Activated T-cell treated with anti-CD3 and anti-CD28 coated beads for 4 hours (primary cell): Measurements from ENCODE around the gene GRID2.
"Not testable (repeated sequence)": the region's sequence is repeated elsewhere in the genome, so short reads cannot be mapped to it uniquely, and the experiment has no call there.

ENCODE experiments used
- DNase-seq: peaks from one replicate; pipeline ENCODE4 v3.0.0-alpha.2; 2020

Gene GRID2

DNA sequence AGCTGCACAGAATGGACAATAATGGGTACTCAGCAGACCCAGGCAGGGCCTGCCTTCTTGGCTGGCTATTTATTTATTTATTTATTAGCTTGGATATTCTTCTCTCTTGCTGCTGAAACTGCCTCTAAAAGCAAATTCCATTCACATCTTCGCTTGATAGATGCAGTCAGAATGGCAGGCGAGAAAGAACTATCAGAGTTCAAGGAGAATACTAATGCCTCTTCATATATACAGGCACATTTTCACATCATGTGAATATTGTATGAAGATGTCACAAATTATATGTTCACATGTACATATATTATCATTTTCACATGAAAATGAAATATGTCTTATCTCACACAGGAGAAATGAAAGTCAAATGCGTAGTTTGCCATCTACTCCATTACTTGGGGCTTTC, 1045.1 kb downstream of the GRID2 start:
- DNase-seq: no peak

DNA sequence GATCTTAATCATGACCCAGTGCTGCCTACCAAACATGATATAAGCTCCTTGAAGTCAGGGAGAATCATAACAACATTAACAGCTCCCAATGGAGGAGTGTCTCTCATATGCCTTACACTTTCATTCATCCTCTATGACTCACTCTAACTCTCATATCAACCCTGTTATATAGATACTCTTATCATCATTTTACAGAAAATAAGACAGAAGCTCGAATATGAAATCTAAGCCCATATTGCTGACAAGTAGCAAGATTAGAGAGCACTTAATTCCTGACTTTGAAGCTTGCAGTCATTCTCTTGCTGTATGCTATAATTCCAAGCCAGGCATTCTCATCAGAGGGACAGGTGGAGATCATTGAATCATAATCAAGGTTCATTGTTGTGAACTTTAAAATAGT, 1048.1 kb downstream of the GRID2 start:
- no peak for DNase-seq

DNA sequence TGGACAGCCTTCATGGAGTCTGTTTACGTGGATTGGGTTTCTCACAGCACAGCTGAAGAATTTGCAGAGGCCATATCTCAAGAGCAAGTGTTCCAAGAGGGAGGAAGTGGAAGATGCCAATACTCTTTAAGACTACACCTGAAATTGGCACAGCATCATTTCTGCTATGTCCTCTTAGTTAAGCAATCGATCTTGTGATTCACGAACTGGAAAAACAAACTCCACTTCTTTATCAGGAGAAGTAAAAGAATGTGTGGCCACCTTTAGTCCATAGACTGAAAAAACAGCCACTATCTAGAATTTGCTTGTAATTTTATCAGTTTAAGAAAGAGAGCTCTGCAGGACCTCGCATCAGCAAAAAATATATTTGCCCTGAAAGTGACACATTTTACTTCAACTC, 1051.6 kb downstream of the GRID2 start:
- DNase-seq: no peak

DNA sequence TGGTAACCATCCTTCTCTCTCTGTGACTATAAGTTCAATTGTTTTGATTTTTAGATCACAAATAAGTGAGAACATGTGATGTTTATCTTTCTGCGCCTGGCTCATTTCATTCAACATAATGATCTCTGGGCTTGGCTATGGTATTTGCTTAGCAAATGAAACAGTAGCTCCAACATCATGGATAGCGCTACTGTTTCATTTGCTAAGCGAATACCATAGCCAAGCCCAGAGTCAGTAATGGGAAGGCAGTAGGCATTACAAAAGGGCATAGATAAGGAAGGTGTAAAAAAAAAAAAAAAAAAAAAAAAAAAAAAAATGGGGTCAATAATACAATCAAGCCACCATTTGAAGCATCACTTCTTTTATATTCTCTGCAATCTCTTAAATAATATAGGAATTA, 1055.8 kb downstream of the GRID2 start:
- no peak for DNase-seq

DNA sequence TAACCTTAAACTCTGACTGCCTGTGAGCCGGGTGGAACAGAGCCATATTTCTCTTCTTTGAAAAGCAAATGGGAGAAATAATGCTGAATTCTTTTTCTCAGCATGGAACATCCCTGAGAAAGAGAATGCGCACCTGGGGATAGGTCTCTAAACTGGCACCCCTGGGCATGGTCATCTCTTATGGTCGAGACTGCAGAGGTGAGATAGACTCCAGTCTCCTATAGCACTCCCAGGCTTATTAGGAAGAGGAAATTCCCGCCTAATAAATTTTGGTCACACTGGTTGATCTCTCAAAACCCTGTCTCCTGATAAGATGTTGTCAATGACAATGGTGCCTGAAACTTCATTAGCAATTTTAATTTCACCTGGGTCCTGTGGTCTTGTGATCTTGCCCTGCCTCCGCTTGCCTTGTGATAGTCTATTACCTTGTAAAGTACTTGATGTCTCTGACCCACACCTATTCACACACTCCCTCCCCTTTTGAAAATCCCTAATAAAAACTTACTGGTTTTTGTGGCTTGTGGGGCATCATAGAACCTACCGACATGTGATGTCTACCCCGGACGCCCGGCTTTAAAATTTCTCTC, 1062.5 kb downstream of the GRID2 start:
- DNase-seq: not testable (repeated sequence)

DNA sequence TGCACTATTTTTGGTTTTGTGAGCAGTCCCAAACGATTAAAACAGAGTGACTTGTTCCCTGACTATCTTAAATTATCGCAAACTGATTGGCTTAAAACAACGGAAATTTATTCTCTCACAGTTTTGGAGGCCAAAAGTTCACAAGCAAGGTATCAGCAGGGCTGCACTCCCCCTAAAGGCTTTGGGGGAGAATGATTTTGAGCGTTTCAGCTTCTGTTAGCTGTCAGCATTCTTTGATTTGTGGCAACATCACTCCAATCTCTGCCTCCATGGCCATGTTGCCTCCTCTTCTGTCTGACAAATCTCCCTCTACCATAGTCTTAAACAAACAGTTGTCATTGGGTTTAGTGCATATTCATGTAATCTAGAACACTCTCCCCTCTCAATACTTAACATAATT, 1065.2 kb downstream of the GRID2 start:
- no peak for DNase-seq

DNA sequence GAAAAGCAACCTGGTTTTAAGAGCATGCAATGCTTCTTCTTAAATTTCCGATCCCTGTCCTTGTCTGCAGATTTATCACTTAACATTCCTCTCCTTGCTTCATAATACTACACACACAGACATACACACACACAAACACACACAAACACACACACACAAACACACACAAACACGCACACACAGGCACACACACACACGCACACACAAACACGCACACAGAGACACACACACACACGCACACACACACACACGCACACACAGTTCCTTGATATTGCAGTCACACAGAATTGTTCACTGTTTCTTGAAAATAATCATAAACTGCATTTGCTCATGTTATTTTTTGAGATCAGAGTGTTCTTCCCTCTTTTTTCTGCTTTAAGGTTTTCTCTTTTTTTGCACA, 1066.5 kb downstream of the GRID2 start:
- DNase-seq: no peak

DNA sequence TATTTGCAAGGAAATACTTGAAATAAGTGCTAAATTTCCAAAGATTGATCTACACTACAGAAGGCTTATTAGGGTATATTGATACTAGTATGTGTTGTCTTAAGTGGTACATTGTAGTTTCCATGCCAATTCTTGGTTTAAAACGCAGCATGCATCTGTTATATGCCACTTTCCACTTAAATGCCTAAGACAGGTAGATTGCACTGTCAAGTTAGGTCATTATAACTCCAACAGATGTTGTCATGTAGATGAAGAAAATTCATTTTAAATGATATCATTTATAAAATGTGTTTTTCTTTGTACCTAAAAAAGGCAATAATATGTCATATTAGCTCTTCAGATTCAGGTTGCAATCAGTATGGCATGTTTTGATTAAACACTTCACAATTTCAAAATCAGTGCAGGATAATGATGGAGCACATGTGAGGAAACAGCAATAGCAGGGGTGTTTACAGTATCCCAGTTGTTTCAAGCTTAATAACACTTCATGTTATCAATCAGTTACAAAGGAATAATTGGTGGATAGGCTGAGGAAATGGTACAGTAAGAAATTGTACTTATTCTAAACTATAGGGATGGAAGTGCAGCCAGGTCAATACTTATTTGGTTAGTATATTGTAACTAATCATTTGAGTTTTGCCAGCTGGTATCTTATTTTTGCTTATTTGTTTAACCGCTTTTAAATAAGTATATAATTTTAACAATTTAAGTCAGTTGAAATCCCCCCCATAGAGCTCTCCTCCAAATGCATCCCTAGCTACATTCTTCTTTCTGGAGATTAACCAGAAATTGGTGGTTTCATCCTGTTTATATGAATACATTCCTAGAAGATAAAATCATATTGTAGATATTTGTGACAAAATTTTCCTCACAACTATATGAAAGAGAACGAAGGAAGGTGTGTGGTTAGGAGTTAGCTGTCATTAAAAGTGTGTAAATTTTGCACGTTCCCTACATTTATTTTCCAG, 1070.4 kb downstream of the GRID2 start:
- no peak for DNase-seq

DNA sequence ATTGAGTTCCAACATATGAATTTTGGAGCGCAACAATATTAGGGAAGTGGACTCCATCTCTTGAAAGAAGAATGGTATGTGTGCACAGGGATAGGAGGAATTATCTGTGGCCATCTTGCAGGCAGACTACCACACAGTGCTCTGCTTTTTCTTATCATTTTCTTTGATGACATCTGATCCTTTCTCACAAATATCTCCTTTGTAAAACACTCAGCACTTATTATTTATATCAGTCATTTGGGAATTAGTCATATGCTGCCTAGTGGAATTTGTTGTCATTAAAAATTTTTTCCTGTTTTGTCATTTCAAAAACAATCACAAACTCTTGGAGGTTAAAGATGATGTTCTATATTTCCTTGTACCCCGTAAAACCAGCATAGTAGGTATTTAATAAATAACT, 1080.5 kb downstream of the GRID2 start:
- DNase-seq: no peak

DNA sequence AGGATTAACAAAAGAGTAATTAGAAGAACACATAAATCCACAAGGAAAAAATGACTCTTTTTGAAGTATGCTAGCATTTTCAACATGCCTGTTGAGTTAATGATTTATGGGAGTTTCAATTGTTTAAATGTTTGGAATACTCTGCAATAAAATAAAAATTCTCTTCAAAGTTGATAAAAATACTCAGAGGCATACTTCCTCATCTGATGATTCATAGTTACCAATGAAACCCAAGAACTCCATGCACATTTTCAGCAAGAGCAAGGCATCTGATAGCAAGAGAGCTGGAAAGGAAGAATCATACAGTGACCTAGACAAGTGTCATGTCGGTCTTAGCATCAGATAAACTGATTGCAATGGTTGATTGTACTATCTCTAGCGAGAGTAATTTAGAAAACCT, 1081.1 kb downstream of the GRID2 start:
- no peak for DNase-seq

DNA sequence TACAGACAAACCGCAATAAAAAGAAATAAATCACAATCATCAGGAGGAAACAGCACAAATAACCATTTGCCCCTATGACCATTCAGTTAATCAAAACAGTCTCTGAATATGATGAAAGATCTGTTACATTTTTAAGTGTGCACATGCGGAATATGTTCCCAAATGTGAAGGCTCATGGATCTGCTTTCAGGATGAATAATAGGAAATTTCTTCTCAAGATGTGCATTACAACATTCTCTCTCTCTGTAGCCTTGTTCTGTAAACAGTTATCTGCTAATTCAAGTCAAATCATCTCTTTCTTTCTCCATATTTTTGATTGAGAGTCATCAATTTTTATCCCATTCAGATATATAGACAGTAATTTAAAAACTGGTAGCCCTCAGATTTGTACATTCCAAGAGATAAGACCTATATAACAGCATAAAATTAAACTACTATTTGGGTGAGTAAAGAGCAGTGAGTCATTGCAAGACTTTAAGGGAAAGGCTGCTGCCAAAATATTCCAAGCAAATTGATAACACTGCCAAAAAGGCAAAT, 1090.8 kb downstream of the GRID2 start:
- no peak for DNase-seq

DNA sequence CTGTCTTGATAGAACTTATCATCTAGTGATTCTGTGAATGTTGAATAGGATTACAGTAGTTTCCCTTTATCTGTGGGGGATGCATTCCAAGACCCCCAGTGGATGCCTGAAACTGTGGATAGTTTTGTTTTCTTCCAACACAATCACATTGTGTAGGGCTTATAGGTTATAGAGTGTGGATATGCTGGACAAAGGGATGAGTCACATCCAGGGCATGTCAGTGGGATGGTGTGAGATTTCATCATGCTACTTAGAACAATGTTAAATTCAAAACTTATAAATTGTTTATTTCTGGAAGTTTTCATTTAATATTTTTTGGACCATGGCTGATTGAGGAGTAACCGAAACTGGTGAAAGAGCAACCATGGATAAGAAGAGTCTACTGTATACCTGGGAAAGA, 1092.5 kb downstream of the GRID2 start:
- no peak for DNase-seq

DNA sequence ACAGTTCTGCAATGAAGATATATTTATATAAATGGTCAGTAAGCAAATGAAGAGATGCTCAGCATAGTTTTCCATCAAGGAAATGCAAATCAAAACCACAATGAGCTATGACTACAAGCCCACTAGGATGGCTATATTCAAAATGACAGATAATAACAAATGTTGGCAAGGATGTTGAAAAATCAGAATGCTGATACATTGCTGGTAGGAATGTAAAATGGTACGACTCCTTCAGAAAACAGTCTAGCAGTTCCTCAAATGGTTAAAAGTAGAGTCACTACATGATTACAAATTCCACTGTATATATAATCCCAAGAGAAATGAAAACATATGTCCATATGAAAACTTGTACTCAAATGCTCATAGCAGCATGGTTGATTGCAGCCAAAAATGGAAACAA, 1099.8 kb downstream of the GRID2 start:
- DNase-seq: no peak

DNA sequence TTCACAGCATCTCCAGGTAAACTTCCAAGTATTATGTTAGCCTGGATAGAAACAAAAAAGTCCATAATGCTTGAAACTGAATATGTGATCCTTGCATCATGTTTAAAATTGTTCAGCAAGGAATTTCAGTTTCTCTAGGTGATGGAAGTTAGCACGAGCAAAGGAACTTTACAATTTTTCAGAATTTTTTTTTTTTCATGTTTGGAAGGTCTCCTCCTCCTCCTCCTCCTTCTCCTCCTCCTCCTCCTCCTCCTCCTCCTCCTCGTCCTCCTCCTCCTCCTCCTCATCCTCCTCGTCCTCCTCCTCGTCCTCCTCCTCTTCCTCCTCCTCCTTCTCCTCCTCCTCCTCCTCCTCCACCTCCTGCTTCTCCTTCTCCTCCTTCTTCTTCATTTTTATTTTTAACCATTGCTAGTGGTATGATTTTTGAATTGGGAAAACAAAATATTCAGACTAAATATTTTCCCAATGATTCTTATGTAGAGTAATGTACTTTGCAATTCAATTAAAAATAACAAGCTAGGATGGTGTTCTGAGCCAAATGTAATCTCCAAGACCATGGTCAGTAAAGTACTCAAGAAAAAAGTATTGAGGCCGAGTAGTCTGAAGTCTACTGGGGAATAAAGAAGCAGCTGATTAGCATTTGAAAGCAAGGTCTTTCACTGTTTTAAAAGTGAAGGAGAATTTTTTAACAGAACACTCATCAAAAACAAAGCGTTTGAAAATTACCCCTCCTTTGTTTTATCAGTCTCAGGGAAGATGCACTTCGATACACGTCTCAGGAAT, 1103.9 kb downstream of the GRID2 start:
- DNase-seq: no peak

DNA sequence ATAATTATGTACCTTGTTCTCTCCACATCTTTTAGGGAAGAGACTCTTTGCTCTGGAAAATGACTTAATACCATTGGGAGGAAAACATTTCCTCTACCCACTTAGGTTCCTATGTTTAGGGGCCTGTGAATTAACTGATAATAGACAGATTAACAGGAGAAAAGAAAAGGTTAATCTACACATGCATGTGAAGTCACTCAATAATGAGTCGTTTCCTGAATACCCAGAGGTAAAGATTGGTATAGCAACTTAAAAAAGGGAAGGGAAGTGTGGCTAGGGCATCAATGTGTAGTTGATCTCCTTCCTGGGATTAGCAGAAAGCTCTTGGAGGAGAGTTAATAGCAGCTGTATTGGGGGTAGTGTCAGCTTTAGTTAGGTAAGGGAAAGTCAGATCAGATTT, 1105.3 kb downstream of the GRID2 start:
- DNase-seq: no peak

DNA sequence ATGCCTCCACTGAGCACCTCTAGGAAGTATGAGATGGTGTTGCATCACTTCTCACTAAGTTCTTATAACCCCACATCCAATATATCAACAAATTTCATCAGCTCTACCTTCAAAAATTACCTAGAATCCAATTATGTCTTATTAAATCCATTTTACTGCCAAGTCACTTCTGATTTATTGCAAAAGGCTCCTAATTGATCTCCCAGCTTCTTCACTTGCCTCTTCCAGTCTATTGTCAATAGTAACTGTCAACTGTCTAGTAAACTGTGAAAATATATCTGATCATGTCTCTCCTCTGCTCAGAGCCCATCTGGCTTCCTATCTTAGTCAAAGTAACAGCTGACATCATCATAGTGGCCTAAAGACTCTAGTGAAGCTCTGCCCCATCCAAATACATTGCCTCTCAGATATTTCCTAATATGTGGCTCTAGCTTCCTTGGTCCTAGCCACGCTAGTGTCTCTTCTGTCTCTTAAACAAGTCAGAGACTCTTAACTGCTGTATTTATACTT, 1110.3 kb downstream of the GRID2 start:
- no peak for DNase-seq

DNA sequence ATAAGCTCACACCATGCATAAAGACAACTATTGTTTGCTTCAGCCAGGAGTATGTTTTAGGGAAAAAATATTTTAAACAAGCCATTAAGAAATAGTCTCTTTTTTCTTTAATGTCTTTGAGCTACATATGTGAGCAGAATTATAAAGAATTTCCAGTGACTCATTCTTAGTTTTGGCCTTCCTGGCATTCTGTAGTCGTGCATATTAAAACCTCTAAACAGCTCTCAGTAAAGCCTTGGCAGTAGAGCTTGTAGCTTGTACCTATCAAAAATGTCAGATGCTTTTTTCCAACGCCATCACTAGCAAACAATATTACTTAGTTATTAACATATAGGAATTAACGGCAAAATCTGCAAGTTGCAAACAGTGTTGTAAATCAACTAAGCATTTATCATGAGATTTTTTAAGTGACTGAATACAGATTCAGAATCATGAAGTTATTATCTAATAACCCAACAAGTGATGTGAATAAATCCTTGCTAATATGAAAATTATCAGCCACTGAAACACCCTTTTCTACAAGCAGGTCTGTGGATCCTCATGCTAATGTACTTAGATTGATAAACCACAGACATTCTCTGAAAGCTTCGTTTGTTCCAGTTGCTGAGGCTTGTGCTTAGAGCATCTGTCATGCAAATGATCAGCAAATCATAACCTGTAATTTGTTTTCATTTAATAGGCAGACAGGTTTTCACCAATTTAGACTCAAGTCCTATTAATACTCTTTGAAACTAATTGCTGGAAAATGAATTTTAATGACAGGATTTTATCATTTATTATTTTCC, 1112.8 kb downstream of the GRID2 start:
- DNase-seq: no peak

DNA sequence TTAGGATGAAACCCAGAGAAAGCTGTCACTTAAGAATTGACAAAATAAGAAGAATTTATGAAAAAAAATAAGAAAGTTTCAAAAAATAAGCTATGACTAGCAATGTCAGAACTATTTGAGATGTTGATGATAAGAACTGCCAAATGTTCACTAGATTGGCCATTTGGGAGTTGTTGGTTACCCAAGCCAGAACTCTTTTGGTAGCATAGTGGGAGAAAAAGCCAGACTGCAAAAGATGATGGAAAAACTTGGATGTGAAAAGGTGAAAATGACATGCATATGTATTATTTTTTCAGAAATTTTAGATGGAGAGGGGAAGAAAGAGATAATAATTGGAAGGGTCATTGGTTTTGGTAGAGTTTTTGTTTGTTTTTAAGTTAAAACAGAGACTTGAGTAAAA, 1127.6 kb downstream of the GRID2 start:
- DNase-seq: no peak

DNA sequence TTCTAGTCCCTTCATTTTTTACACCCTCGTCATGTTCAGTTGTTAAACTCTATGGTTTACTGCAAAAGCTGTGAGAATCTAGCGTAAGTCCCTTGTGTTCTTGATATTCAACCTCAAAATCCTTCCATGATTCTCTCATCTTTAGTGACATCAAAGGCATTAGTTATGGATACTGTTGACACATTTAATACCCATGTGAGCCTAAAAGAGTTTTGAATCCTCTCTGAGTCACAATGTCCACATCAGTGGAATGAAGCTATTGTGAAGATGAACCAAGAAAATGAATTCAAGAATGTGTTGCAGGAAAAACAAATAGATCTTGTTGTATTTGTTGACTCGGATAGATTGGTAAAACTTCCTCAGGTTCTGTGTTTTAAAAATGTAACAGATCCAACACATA, 1130.1 kb downstream of the GRID2 start:
- DNase-seq: no peak

DNA sequence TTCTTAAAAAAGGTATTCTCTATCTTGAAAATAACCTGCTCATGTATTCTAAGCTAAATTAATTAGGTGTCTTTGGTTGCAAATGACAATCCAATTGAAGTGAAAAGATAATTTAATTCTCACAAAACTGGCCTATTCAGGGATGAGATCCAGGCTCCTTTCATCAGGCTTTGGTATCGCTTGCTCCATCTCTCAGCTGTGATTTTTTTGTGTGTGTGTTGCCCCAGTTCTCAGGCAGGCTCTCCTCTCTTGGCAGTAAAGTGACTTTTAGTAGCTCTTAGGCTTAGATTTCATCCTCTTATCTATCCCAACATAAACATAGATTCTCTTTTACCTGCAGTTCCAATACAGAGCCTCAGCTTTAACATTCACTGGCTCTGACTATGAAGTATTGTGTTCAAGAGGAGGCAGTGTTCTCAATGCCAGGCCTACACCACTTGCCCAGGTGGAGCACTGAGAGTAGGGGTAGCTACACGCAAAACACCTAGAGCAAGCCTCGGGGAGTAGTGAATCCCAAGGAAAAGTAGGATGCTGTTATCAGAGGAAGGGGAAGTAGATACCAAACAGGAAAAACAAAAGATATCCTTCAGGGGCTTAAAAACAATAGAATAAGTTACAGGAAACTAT, 1132.3 kb downstream of the GRID2 start:
- DNase-seq: no peak

DNA sequence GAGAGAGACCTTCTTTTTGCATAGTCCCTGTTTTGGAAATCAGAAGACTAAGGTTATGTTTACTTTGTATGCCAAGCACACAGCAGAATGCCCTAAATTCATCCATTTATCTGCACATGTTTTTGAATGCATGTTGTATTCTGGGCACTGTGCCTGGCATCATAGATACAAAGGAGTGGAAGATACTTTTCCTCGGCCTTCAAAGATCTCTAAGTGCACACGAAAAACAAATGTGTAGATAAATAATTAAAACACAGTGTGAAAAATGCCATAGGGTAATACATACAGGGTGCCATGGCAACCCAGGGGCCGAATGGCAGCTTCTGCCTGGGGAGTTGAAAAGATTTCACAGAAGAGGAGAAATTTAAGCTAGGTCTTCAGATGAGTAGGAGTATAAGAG, 1134.2 kb downstream of the GRID2 start:
- DNase-seq: no peak

DNA sequence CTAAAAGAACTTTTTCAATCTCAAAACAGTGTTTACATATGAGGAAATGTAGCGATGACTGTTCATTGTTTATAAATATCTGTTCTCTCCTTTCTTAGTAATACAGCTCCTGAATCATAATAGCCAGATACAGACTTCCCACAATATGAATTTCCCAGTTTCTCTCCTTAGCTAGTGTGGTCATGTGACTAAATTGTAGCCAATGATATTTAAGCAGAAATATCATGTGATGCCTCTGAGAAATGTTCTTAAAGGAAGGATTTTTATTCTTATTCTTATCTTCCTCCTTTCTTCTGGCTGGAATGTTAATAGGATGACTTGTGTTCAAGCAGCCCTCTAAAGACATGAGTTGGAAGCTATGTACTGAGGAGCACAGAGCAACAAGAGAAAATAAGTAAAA, 1141.1 kb downstream of the GRID2 start:
- no peak for DNase-seq
